Measurements from ENCODE around the gene LDAF1. TPM values are rescaled to one million over a fixed set of nuclear protein-coding genes. Genes with fewer than 3 reads are reported as not detected.

LDAF1 gene
- total RNA-seq, 1 experiment from 2014 or later = 18.7 TPM

GRCh38 chr16:21186326-21186691, 27.8 kb downstream of the LDAF1 start:
- Histone ChIP-seq H3K56ac (ENCODE audit: insufficient read length, low read depth, low read length) (no peak overlapping the region), H4K5ac (ENCODE audit: insufficient read length, low read depth, low read length) (no peak overlapping the region), H2BK5ac (ENCODE audit: insufficient read length, low read length) (no peak overlapping the region), H3K79me1 (ENCODE audit: insufficient read depth, low read depth, low read length, poor library complexity, severe bottlenecking) (no peaks in the 10 kb centered on the region), H2AK5ac (ENCODE audit: insufficient read length, low read length) (no peak overlapping the region), H3K27me3 (ENCODE audit: insufficient read depth, low read length) (no peaks in the 10 kb centered on the region; the same call in 1 of the 2 replicates), H3K4me2 (ENCODE audit: insufficient read depth, insufficient read length, low read length) (no peak overlapping the region), H2BK20ac (ENCODE audit: low read depth, low read length, poor library complexity, severe bottlenecking) (no peak overlapping the region), H2BK12ac (ENCODE audit: insufficient read length, low read depth, low read length) (no peak overlapping the region), H3K27ac (ENCODE audit: insufficient read length, low read depth, low read length) (no peak overlapping the region), H3T11ph (ENCODE audit: low read length) (no peak overlapping the region), H3K9me3 (ENCODE audit: control insufficient read depth, low read depth, low read length) (peaks cover 9% of the 10 kb centered on the region), H3K23me2 (ENCODE audit: insufficient read length, low read depth, low read length, poor library complexity, severe bottlenecking) (no peaks in the 10 kb centered on the region), H3K23ac (ENCODE audit: insufficient read length, low read depth, low read length) (no peak overlapping the region), H2BK120ac (ENCODE audit: low read depth, low read length, poor library complexity, severe bottlenecking) (no peak overlapping the region), H2AFZ (ENCODE audit: low read length) (no peak overlapping the region), H4K91ac (ENCODE audit: insufficient read length, low read depth, low read length) (no peak overlapping the region), H3K79me2 (ENCODE audit: insufficient read depth, low read length) (no peaks in the 10 kb centered on the region), H4K8ac (replicated peaks; ENCODE audit: insufficient read length, low read depth, low read length) (no peak overlapping the region), H2BK15ac (ENCODE audit: low read depth, low read length) (no peak overlapping the region), H3K4ac (ENCODE audit: low read depth, low read length) (no peak overlapping the region), H3K18ac (ENCODE audit: insufficient read length, low read depth, low read length) (no peak overlapping the region), H4K20me1 (ENCODE audit: control insufficient read depth, insufficient read depth, insufficient read length) (no peaks in the 10 kb centered on the region), H3K9ac (ENCODE audit: extremely low read depth, insufficient read length, low read length) (no peak overlapping the region), H3K4me1 (ENCODE audit: insufficient read depth, low read length) (no peaks in the 10 kb centered on the region), H3K14ac (ENCODE audit: insufficient read depth, low read length) (no peak overlapping the region)
- DNase-seq = no peak
- Mint-ChIP-seq H3K36me3 (ENCODE audit: insufficient read depth in 1 of 3, low read depth in 3 of 3) (peaks cover 22 to 31% (median 23%) of the 10 kb centered on the region in 3 experiments), H3K4me3 (no peak overlapping the region), H3K27ac (peak overlapping the region in 1 of 3 experiments; percentile 36; a peak in 1 of 7 replicates), H3K9me3 (peaks cover 17 to 31% of the 10 kb centered on the region in 2 experiments), H3K4me1 (peaks cover 5 to 14% of the 10 kb centered on the region in 2 experiments; a peak in 3 of 4 replicates), H3K27me3 (ENCODE audit: low read depth) (peaks cover 7% of the 10 kb centered on the region)
- no CpG with 5 or more reads among the region's 4 CpGs for WGBS (ENCODE audit: extremely low coverage, insufficient read length, low lambda C conversion rate)
- TF ChIP-seq CTCF (conservative IDR thresholded peaks at IDR 0.05) = no peak
